Measurements from ENCODE around the gene FBRSL1.
"Not testable (repeated sequence)": the region's sequence is repeated elsewhere in the genome, so short reads cannot be mapped to it uniquely, and the experiment has no call there.

Gene FBRSL1

DNA sequence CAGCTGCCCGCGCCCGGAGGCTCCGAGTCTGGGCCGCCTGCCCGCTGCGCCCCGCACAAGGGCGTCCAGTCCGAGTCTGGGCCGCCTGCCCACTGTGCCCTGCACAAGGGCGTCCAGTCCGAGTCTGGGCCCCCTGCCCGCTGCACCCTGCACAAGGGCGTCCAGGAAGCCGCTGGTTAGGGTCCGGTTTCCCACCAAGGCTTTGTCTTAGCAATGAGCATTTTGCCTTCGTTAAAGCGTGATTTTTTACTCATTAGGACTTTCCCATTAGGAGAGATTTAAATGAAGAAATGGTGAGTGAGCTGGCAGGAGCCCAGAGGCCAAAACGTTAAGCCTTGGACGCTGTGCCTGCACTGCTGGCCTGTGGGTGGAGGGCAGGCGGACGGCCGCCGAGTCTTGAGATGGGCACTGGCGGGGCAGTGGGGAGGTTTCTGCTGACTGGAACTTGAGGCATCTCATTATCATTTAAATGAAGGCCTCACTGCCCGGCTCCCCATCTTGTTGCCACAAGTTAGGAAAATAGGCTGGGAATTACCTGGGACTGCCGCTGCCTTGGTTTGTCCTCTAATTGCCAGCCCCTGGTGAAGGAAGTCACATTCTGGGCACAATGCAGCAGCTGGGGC lies 36.0 kb downstream of the FBRSL1 start:
- no peak for DNase-seq (ENCODE audit: low read depth)

DNA sequence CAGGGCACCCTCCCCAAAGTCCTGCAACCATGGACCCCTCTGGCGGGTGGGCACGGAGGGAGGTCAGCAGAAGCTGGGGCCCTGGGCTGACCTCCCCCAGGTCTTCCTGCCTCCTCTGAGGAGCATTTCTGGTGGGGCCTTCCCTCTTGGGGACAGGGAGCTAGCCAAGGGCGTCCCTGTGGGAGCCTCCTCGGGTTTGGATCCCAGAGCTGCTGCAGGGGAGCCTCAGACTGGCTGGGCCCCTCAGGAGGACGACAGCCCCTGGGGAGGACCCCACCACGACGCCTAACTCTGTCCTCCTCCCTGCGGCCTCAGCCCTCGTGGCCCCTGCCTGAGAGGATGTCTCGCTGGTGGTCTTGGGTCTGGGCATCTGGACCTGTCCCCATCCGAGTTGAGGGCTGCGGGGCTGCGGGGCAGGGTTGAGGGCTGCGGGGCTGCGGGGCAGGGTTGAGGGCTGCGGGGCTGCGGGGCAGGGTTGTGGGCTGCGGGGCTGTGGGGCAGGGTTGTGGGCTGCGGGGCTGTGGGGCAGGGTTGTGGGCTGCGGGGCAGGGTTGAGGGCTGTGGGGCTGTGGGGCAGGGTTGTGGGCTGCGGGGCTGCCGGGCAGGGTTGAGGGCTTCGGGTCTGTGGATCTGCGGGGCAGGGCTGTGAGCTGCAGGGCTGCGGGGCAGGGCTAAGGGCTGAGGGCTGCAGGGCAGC lies 37.4 kb downstream of the FBRSL1 start:
- no peak for DNase-seq (ENCODE audit: low read depth)

DNA sequence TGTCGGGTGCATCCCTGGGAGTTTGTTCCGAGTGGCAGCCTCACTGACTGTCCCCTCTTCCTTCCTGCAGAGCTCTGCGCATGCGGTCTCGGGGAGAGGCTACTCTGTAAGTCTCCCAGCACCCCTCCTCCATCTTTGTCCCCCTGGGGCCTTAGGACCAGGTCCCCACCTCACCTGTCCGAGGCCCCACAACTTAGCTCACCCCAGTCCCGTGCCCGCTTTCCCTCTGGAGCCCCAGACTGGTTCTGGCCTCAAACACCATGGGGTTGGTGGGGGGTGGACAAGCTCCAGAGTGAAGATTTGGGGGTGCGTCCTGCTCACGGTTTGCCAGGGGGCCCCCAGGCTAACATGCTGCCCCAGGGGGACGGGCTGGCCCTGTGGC lies 37.9 kb downstream of the FBRSL1 start:
- DNase-seq (ENCODE audit: low read depth), result no peak

DNA sequence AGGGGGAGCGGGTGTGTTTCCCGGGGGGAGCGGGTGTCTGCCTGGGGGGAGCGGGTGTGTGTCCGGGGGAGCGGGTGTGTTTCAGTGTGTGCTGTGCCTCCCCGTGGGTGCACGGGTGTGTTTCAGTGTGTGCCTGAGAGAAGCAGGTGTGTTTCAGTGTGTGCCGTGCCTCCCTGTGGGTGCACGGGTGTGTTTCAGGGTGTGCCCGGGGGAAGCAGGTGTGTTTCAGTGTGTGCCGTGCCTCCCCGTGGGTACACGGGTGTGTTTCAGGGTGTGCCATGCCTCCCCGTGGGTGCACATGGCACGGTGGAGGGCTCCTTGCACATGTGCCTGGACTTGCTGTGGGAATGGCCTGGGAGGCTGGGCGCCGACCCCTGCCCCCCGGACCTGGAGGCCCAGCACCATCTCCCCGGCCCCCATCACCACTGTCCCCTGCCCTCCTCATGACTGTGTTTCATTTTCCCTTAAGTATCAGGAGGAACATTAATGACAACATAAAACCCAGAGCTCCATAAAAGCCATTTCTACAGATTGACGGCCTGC lies 38.7 kb downstream of the FBRSL1 start:
- no peak for DNase-seq (ENCODE audit: low read depth)

DNA sequence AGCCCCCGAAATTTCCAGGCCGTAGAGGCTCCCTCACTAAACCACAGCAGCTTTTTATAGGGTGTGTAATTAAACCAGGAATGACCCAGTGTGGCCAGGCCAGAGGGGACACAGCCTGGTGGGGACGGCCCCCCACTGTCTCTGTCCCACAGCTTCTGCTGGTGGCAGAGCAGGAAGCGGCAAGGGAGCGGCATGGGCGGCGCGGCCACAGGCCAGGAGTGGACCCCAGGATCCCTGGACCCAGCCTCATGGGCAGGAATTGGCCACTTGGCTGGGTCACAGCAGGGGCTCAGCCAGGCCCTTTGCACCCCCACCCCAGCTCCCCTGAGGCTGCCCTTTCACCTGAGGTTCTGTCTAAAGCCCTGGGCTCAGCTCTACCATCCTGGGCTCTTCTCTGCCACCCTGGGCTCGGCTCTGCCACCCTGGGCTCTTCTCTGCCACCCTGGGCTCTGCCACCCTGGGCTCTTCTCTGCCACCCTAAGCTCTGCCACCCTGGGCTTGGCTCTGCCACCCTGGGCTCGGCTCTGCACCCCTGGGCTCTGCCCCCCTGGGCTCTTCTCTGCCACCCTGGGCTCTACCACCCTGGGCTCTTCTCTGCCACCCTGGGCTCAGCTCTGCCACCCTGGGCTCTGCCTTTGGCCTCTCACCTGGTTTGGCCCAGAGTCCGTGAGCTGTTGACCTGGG lies 39.3 kb downstream of the FBRSL1 start:
- no peak for DNase-seq (ENCODE audit: low read depth)

DNA sequence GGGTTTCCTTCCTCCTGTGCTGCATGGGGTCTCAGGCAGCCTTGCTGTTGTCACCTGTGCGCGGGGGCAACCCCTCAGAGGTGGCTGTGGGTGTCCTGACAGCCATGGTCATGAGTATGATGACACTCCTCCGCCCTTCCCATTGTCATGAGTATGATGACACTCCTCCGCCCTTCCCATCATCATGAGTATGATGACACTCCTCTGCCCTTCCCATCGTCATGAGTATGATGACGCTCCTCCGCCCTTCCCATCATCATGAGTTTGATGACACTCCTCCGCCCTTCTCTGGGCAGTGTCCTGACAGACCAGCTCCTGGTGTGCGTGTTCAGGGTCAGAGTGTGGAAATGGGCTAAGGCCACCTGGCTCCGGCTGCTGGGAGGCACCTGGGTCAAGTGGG lies 40.0 kb downstream of the FBRSL1 start:
- no peak for DNase-seq (ENCODE audit: low read depth)

DNA sequence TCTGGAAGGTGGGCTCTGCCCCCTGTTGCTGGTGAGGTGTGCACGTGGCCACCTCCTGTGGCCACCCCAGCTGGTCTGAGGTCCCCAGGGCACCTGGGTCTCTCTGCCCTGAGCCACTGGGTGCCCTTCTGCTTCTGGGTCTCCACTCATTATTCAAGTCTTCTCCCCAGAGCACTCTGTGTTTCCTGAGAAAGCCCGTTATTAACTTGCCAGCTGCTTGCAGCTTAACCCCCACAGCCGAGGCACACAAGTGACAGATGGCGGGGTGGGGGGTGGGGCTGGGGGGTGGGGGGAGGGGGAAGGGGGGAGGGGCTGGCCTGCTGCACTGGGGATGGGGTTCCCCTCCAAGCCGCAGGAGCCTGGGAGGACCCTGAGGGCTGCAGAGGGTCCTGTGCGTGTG lies 40.5 kb downstream of the FBRSL1 start:
- no peak for DNase-seq (ENCODE audit: low read depth)

DNA sequence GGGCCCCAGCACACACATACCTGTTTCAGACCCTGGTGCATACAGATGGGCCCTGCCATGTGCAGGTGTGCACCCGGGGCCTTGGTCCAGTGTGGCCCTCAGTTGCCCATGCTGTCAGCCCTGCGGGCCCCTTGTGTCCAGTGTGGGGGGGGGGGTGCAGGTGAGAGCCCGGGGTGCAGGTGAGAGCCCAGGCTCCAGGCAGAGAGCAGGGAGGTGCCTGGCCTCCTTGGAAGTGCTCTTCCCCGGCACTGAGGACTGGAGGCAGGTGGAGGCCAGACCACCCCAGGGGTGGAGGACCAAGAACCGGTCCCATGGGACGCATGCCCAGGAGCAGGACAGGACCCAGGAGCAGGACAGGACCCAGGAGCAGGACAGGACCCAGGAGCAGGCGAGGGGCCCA lies 40.9 kb downstream of the FBRSL1 start:
- DNase-seq (ENCODE audit: low read depth), result no peak

DNA sequence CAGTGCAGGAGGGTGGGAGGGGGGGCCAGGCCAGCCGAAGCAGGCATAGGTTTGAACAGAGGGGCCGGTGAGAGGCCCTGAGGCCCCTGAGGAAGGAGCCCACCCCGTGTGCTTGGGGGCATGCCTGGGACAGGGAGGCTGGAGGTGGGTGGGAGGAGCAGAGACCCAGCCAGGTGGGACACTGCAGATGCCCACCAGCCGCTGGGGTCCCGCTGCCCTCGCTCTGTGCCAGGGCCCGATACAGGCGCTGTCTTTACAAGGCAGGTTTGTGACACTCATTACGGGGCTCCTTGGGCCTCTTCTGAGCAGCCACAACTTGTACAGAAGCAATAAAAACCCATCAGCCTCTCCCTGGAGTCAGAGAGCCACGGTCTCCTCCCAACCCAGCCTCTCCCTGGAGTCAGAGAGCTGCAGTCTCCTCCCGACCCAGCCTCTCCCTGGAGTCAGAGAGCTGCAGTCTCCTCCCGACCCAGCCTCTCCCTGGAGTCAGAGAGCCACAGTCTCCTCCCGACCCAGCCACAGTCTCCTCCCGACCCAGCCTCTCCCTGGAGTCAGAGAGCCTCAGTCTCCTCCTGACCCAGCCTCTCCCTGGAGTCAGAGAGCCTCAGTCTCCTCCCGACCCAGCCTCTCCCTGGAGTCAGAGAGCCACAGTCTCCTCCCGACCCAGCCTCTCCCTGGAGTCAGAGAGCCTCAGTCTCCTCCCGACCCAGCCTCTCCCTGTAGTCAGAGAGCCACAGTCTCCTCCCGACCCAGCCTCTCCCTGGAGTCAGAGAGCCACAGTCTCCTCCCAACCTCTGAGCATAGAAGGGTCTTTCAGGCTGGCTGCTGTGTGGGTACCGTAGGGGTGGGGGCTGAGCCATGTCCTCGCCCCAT lies 43.0 kb downstream of the FBRSL1 start:
- not testable (repeated sequence) for DNase-seq (ENCODE audit: low read depth)

DNA sequence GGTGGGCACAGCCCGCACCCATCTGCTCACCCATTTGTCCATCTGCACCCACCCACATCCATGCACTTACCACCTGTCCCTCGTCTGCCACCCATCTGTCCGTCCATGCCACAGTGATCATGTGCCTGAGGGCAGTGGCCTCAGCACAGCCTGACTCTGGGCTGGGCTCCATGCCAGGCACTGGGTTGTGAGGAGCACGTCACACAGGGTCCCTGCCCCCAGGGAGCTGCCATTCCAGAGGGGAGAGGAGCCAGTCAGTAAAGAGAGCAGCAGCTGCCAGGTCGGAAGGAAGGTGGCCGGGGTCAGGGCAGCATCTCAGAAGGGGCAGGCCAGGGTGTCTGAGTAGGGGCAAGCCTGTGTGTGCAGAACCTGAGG lies 43.6 kb downstream of the FBRSL1 start:
- DNase-seq (ENCODE audit: low read depth), result no peak

DNA sequence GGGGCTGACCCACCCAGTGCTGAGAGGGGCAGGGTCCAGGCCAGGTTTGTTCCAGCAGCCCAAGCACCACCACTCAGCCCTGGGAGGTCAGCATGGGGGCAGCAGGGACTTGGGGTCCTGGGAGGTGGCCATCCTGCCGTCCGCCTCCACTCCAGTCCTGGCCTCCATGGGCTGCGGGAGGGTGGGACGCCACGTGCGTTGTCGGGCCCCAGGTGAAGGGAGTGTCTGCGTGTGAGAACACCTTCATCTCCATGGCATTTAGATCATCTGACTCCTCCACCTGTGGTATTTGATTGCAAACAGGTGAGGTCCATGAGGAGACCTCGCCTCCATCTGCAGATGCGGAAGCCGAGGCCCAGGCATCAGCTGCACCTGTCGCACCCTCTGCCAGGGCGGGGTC lies 44.1 kb downstream of the FBRSL1 start:
- DNase-seq (ENCODE audit: low read depth), result no peak

DNA sequence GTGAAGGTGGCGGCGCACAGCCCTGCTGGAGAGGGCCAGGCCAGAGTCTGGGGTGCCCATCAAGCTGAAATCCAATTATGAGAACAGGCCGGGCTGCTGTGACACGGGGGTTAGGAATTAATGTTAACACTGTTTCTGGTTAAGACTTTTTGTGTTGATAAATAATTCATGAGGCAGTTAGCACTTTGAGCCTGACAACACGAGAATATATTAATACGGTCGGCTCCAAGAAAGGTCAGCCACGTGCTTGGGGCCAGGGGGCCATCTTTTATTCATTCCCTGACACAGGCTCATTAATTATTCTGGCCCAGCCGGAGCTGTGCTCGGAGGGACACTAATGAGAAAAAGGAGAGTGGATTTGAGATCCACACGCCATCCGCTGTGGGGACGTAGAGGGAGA lies 45.1 kb downstream of the FBRSL1 start:
- DNase-seq (ENCODE audit: low read depth), result no peak

DNA sequence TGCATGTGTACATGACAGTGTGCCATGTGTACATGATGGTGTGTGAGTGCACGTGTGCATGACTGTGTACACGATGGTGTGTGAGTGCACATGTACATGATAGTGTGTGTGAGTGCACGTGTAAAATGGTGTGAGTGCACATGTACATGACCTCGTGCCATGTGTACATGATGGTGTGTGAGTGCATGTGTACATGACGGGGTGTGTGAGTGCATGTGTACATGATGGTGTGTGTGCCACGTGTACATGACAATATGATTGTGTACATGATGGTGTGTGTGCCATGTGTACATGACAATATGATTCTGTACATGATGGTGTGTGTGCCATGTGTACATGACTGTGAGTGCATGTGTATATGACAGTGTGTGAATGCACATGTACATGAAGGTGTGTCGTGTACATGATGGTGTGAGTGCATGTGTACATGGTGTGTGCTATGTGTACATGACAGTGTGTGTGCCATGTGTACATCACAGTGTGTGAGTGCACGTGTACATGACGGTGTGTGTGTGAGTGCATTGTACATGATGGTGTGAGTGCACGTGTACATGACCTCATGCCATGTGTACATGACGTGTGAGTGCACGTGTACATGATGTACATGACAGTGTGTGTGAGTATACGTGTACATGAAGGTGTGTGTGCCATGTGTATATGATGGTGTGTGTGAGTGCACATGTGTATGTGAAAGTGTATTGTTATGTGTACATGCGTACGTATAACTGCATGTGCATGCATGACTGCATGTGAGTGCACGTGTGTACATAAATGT lies 46.3 kb downstream of the FBRSL1 start:
- no peak for DNase-seq (ENCODE audit: low read depth)

DNA sequence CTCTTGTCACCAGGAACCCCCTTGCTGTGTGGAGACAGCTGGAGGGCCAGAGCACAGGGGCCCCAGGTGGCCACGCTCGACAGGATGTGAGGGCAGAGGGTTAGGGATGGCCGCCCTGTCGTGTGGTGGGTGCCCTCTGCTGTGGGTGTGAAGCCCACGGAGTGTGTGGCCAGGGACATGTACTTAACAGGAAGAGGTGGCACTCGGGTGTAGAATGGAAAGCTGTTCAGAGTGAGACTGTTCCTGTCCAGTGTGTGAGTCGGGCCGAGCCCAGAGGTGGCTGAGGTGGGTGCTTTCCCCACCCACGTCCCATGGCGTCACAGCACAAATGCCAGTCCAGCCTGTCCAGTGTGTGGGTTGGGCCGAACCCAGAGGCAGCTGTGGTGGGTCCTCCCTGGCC lies 47.1 kb downstream of the FBRSL1 start:
- no peak for DNase-seq (ENCODE audit: low read depth)

DNA sequence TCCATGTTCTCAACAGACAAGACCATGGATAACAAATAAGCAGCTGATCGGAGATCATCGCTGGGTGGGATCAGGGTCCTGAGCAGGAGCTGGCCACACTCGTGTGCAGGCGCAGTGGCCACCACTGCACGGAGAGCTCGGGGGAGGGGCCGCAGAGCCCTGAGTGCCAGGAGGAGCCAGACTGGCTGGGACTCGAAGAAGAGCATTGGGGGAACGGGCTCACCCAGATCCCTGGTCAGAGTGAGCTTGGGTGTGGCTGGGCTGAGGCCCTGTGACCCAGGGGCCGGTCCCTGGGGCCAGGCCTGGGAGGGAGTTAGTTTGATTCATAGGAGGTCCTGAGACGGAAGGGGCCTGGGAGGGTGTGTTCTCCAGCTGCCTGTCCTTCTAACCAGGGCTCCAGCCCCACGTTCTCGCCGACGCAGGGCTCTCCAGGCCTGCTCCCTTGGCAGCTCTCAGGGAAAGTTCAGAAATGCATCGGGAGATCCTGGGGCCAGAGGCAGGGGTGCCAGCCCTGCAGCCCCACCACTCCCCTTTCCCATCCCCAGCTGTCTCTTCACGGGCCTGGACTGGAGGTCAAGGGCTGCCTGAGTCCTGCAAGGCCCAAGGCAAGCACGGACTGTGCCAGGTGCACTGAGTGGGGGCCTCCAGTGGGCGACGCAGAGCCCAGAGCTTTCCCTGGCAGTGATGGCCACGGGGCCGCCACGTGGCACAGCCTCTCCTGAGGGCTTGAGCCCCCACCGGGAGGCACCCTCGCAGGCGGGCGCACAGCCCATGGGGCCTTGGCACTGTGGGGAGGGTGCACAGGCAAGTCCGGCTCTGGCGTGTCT lies 48.1 kb downstream of the FBRSL1 start:
- no peak for DNase-seq (ENCODE audit: low read depth)

DNA sequence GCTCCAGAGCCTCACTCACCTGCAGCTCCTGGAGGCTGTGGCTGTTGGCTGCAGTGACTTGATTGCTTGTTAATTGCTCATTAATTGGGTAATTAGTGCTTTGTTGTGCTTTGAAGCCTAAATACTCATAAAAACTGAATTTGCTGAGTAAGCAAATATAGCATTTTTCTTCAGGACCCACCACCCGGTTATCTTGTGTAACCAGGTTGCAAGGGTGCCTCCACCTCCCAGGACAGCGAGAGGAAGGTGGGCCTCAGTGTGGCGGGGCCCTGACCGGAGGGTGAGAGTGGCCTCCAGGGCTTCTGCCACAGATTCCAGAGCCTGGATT lies 48.7 kb downstream of the FBRSL1 start:
- DNase-seq (ENCODE audit: low read depth), result no peak

DNA sequence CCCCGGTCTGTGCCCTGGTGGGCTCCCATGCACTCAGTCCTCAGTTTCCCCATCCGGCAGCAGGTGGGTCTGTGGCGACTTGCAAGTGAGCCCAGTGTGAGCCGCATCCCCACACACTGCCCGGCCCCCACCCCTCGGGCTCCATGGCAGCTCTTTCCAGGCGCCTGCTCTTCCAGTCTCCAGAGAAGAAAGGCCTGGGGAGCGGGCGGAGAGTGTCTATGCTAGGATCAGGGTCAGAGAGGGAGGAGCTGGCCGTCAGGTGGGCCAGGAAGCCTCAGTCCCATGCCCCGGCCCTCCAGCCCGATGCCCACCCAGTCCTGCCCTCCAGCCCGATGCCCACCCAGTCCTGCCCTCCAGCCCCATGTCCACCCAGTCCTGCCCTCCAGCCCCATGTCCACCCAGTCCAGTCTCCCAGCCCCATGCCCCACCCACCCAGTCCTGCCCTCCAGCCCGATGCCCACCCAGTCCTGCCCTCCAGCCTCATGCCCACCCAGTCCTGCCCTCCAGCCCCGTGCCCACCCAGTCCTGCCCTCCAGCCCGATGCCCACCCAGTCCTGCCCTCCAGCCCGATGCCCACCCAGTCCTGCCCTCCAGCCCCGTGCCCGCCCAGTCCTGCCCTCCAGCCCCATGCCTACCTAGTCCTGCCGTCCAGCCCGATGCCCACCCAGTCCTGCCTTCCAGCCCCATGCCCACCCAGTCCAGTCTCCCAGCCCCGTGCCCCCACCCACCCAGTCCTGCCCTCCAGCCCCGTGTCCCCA lies 49.2 kb downstream of the FBRSL1 start:
- no peak for DNase-seq (ENCODE audit: low read depth)

DNA sequence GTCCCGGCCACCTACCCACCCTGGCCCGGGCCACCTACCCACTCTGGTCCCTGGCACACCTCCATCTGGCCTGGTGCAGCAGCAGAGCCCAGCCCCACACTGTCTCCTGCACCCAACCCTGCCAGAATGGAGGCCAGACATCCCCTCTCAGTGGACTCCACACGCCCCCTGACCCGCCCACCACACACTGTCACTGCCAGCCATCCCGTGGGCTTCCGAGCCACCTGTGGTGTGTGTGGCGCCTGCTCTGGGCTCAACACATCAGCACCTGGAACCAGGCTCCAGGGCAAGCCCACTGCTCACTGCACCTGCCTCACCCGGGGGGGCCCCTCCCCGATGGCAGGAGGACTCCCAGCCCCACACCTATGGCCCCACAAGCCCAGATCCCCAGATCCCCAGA lies 50.5 kb downstream of the FBRSL1 start:
- DNase-seq (ENCODE audit: low read depth), result no peak

DNA sequence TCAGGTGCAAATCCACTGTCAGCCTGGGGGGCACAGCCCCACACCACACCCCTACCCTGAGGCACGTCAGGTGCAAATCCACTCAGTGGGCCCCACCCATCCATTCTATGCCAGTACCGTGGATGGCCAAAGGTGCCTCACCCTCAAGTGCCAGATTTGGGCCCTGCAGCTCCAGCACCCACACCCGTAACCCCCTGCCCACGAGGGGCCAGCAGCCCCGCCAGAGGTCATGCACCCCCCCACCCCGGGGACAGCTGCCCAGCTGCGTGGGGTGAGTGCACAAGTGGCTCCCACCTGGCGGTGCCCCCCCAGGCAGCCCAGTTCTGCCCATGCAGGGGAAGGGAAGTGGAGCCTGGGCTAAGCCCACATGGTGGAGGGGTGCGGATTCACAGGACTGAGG lies 51.2 kb downstream of the FBRSL1 start:
- DNase-seq (ENCODE audit: low read depth), result no peak

DNA sequence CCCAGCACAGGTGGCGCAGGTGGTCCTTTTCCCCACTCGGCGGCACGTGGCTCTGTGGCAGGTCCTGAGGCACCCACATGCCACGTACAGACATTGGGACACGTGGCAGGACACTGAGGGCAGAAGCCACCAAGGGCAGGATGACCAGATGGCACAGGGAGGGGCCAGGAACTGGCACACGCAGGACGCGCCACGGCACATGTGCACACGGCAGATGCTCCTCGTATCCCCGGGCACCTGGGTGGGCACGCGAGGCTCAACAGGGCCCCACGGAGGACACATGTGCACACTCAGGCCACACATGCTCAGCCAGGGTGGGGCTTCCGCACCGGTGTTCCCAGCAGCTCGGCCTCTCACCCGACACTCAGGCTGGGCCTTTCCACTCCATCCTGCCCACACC lies 52.0 kb downstream of the FBRSL1 start:
- DNase-seq (ENCODE audit: low read depth), result no peak
